Measurements from ENCODE around the gene TMC6. TPM values are rescaled to one million over a fixed set of nuclear protein-coding genes. Genes with fewer than 3 reads are reported as not detected.

TMC6 gene
- total RNA-seq, 1 experiment from 2014 or later = 58.0 TPM

GRCh38 chr17:78096093-78096492 lies 32.5 kb downstream of the TMC6 start:
- H3K36me3 ChIP-seq (ENCODE audit: control insufficient read depth, insufficient read depth, low read length) = no peaks in the 10 kb centered on the region
- in situ Hi-C loops (cut with HindIII; ENCODE audit: low pct_unique_long_range_greater_than_20kb, low sequenced_read_pairs) = no loop called here
- DNase-seq (ENCODE audit: low read depth, low spot score) (no peak), ATAC-seq (no peak)
- H3K4me1 ChIP-seq (ENCODE audit: control insufficient read depth, insufficient read depth, low read length) = no peaks in the 10 kb centered on the region
- no peaks in the 10 kb centered on the region for H3K9me3 ChIP-seq (ENCODE audit: control insufficient read depth, insufficient read depth, low read depth, low read length)
- no peak for TF ChIP-seq POLR2AphosphoS5 (IDR thresholded peaks at IDR 0.05; ENCODE audit: low read depth, low read length)
- intact Hi-C loops (cut with micrococcal nuclease; ENCODE audit: unreplicated experiment) = no loop called here
- H3K27me3 ChIP-seq (ENCODE audit: control insufficient read depth, insufficient read depth, low read length) = no peaks in the 10 kb centered on the region
- H3K4me3 ChIP-seq (ENCODE audit: low read depth in 2 of 2, low read length in 2 of 2) = no peak overlapping the region
- POLR2A ChIA-PET = interaction anchor here (0.6 kb wide), 1 partner anchor 260 kb away, joined by 3 read pairs; no protein-coding TSS in a partner anchor
- no peak overlapping the region for H3K27ac ChIP-seq (ENCODE audit: low read length)
- BruUV-seq (replicated peaks) = no TSS peak
- CTCF ChIA-PET = no interaction called here

GRCh38 chr17:78095035-78095434 lies 33.5 kb downstream of the TMC6 start:
- H3K9me3 ChIP-seq (ENCODE audit: control insufficient read depth, insufficient read depth, low read depth, low read length) = no peaks in the 10 kb centered on the region
- intact Hi-C loops (cut with micrococcal nuclease; ENCODE audit: unreplicated experiment) = no loop called here
- H3K4me3 ChIP-seq (ENCODE audit: low read depth in 2 of 2, low read length in 2 of 2) = no peak overlapping the region
- no peak for TF ChIP-seq CTCF (IDR thresholded peaks at IDR 0.05)
- TF ChIP-seq REST (IDR thresholded peaks at IDR 0.05; ENCODE audit: insufficient read depth in 1 of 2, low read depth in 2 of 2, low read length in 1 of 2) = no peak
- TF ChIP-seq SIN3A (IDR thresholded peaks at IDR 0.05; ENCODE audit: borderline replicate concordance, insufficient read depth, low read depth, low read length) = no peak
- no peak for TF ChIP-seq POLR2AphosphoS5 (IDR thresholded peaks at IDR 0.05; ENCODE audit: low read depth, low read length)
- TF ChIP-seq TCF7L2 (IDR thresholded peaks at IDR 0.05; ENCODE audit: low read depth, low read length) = no peak
- H3K27ac ChIP-seq (ENCODE audit: low read length) = no peak overlapping the region
- BruUV-seq (replicated peaks) = no TSS peak
- no peaks in the 10 kb centered on the region for H3K4me1 ChIP-seq (ENCODE audit: control insufficient read depth, insufficient read depth, low read length)
- ChIA-PET CTCF (interaction anchor here (0.6 kb wide), 2 partner anchors 10 to 42 kb away, joined by 3 read pairs; no protein-coding TSS in a partner anchor), POLR2A (no interaction called here)
- no peaks in the 10 kb centered on the region for H3K36me3 ChIP-seq (ENCODE audit: control insufficient read depth, insufficient read depth, low read length)
- ATAC-seq (no peak), DNase-seq (ENCODE audit: low read depth, low spot score) (no peak)
- H3K27me3 ChIP-seq (ENCODE audit: control insufficient read depth, insufficient read depth, low read length) = no peaks in the 10 kb centered on the region
- in situ Hi-C loops (cut with HindIII; ENCODE audit: low pct_unique_long_range_greater_than_20kb, low sequenced_read_pairs) = no loop called here

GRCh38 chr17:78092794-78093324 lies 35.7 kb downstream of the TMC6 start:
- Histone ChIP-seq H3K4me1 (ENCODE audit: control insufficient read depth, insufficient read depth, low read length) (no peaks in the 10 kb centered on the region), H3K27ac (ENCODE audit: low read length) (no peak overlapping the region), H3K4me3 (ENCODE audit: low read depth in 2 of 2, low read length in 2 of 2) (no peak overlapping the region), H3K27me3 (ENCODE audit: control insufficient read depth, insufficient read depth, low read length) (no peaks in the 10 kb centered on the region), H3K36me3 (ENCODE audit: control insufficient read depth, insufficient read depth, low read length) (no peaks in the 10 kb centered on the region), H3K9me3 (ENCODE audit: control insufficient read depth, insufficient read depth, low read depth, low read length) (no peaks in the 10 kb centered on the region)
- ATAC-seq = no peak
- in situ Hi-C loops (cut with HindIII; ENCODE audit: low pct_unique_long_range_greater_than_20kb, low sequenced_read_pairs) (no loop called here), intact Hi-C loops (cut with micrococcal nuclease; ENCODE audit: unreplicated experiment) (no loop called here)
- TF ChIP-seq SIN3A (IDR thresholded peaks at IDR 0.05; ENCODE audit: borderline replicate concordance, insufficient read depth, low read depth, low read length) (no peak), CTCF (IDR thresholded peaks at IDR 0.05) (no peak), REST (IDR thresholded peaks at IDR 0.05; ENCODE audit: insufficient read depth in 1 of 2, low read depth in 2 of 2, low read length in 1 of 2) (no peak), TCF7L2 (IDR thresholded peaks at IDR 0.05; ENCODE audit: low read depth, low read length) (no peak), POLR2AphosphoS5 (IDR thresholded peaks at IDR 0.05; ENCODE audit: low read depth, low read length) (no peak)
- ChIA-PET POLR2A (no interaction called here), CTCF (no interaction called here)
- no TSS peak for BruUV-seq (replicated peaks)
- DNase-seq (ENCODE audit: low read depth, low spot score) = no peak
